ENCODE data around the gene DDX1. TPM values are rescaled to one million over a fixed set of nuclear protein-coding genes. Genes with fewer than 3 reads are reported as not detected.

DDX1 gene
- total RNA-seq, 1 experiment from 2014 or later: 154 TPM

- Histone ChIP-seq H3K9me3 (ENCODE audit: low read depth, low read length, poor library complexity, severe bottlenecking) (no peaks in the 10 kb centered on the region), H3K4me1 (ENCODE audit: insufficient read depth, low read length, poor library complexity, severe bottlenecking) (no peaks in the 10 kb centered on the region), H3K27ac (ENCODE audit: low read depth, low read length, poor library complexity, severe bottlenecking) (no peak overlapping the region), H3K27me3 (replicated peaks; ENCODE audit: insufficient read depth, low read depth, low read length, poor library complexity) (no peaks in the 10 kb centered on the region), H3K4me3 (ENCODE audit: low read depth, low read length, poor library complexity, severe bottlenecking) (no peak overlapping the region), H3K36me3 (ENCODE audit: insufficient read depth, low read length, poor library complexity, severe bottlenecking) (peaks cover 98% of the 10 kb centered on the region)
- no TSS peak for BruUV-seq (replicated peaks)
- TF ChIP-seq CTCF (conservative IDR thresholded peaks at IDR 0.05; ENCODE audit: low read depth, low read length): no peak
- TF ChIP-seq EZH2 (IDR thresholded peaks at IDR 0.05; ENCODE audit: borderline replicate concordance, low read depth, low read length, poor library complexity, severe bottlenecking): no peak
- intact Hi-C loops (cut with micrococcal nuclease; ENCODE audit: unreplicated experiment): no loop called here
- ChIA-PET POLR2A (ENCODE audit: low non-redundant PET) (no interaction called here), CTCF (no interaction called here)
- no peak for DNase-seq (ENCODE audit: low spot score)
These were observed 12.3 kb downstream of the DDX1 start for GRCh38 chr2:15603948-15604347.

DNA sequence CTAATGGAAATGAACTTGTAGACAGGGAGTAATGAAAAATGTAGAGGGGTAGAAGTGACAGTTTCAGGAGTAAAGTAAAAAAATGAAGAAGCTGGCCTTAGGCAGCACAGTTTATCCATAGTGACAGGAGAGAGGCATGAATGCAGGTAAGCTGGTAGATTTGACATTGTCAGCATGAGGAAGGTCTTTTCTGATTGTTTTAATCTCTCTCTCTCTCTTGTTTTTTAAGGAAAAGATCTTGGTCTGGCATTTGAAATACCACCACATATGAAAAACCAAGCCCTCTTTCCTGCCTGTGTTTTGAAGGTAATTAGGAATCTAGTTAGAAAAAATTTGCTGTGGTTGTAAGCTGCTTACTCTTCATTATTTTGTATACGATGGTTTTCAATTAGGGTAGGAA is 14.1 kb downstream of the DDX1 start:
- no TSS peak for BruUV-seq (replicated peaks)
- H3K27me3 ChIP-seq (replicated peaks; ENCODE audit: insufficient read depth, low read depth, low read length, poor library complexity): no peaks in the 10 kb centered on the region
- H3K9me3 ChIP-seq (ENCODE audit: low read depth, low read length, poor library complexity, severe bottlenecking): no peaks in the 10 kb centered on the region
- peaks cover 92% of the 10 kb centered on the region for H3K36me3 ChIP-seq (ENCODE audit: insufficient read depth, low read length, poor library complexity, severe bottlenecking)
- no peak for DNase-seq (ENCODE audit: low spot score)
- TF ChIP-seq CTCF (conservative IDR thresholded peaks at IDR 0.05; ENCODE audit: low read depth, low read length): no peak
- TF ChIP-seq EZH2 (IDR thresholded peaks at IDR 0.05; ENCODE audit: borderline replicate concordance, low read depth, low read length, poor library complexity, severe bottlenecking): no peak
- H3K4me1 ChIP-seq (ENCODE audit: insufficient read depth, low read length, poor library complexity, severe bottlenecking): no peaks in the 10 kb centered on the region
- no peak overlapping the region for H3K4me3 ChIP-seq (ENCODE audit: low read depth, low read length, poor library complexity, severe bottlenecking)
- POLR2A ChIA-PET (ENCODE audit: low non-redundant PET): interaction anchor here (0.6 kb wide), 1 partner anchor 686 kb away, joined by 3 read pairs; no protein-coding TSS in a partner anchor
- CTCF ChIA-PET: no interaction called here
- no peak overlapping the region for H3K27ac ChIP-seq (ENCODE audit: low read depth, low read length, poor library complexity, severe bottlenecking)
- intact Hi-C loops (cut with micrococcal nuclease; ENCODE audit: unreplicated experiment): no loop called here

DNA sequence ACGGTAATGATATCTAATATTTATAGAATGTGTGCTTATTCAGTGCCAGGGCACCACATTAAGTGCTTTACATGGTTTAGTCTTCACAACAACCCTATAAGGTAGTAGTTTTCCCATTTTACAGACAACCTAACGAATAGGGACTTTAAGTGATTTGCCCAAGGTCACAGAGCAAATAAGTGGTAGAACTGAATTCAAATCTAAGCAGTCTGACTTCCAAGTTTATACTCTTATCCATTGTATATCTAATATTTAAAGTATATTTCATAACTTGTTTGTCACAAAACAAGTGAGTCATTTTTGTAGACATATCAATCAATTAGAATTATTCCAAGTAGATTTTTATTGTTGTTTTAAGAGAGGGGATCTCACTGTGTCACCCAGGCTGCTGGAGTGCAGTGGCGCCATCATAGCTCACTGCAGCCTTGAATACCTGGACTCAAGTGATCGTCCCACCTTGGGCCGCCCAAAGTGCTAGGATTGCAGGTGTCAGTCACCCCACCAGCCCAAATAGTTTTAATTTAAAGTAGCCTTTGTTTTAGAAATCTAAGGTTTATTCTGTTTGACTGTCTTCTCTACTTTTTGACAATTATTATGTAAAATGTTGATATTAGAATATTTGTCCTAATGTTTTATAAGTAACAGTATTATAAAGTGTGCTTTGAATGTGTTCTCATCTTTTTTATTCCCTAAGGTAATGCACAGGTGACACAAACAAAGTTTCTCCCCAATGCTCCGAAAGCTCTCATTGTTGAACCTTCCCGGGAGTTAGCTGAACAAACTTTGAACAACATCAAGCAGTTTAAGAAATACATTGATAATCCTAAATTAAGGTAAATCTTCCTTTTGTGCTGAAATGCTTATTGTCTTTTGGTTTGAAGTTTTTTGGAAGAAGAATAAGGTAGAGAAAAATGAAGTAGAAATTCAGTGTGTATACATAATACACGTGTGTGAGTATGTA is 15.1 kb downstream of the DDX1 start:
- no peak overlapping the region for H3K27ac ChIP-seq (ENCODE audit: low read depth, low read length, poor library complexity, severe bottlenecking)
- H3K9me3 ChIP-seq (ENCODE audit: low read depth, low read length, poor library complexity, severe bottlenecking): no peaks in the 10 kb centered on the region
- H3K4me3 ChIP-seq (ENCODE audit: low read depth, low read length, poor library complexity, severe bottlenecking): no peak overlapping the region
- no peak for DNase-seq (ENCODE audit: low spot score)
- CTCF ChIA-PET: no interaction called here
- peaks cover 81% of the 10 kb centered on the region for H3K36me3 ChIP-seq (ENCODE audit: insufficient read depth, low read length, poor library complexity, severe bottlenecking)
- intact Hi-C loops (cut with micrococcal nuclease; ENCODE audit: unreplicated experiment): no loop called here
- POLR2A ChIA-PET (ENCODE audit: low non-redundant PET): interaction anchor here (0.6 kb wide), 1 partner anchor 685 kb away, joined by 3 read pairs; no protein-coding TSS in a partner anchor
- H3K4me1 ChIP-seq (ENCODE audit: insufficient read depth, low read length, poor library complexity, severe bottlenecking): no peaks in the 10 kb centered on the region
- H3K27me3 ChIP-seq (replicated peaks; ENCODE audit: insufficient read depth, low read depth, low read length, poor library complexity): no peaks in the 10 kb centered on the region
- no TSS peak for BruUV-seq (replicated peaks)
- TF ChIP-seq CTCF (conservative IDR thresholded peaks at IDR 0.05; ENCODE audit: low read depth, low read length) (no peak), EZH2 (IDR thresholded peaks at IDR 0.05; ENCODE audit: borderline replicate concordance, low read depth, low read length, poor library complexity, severe bottlenecking) (no peak)
